Activated CD8-positive, alpha-beta memory T cell treated with anti-CD3 and anti-CD28 coated beads, Interleukin-2, amount 50 U/mL, for 24 hours (primary cell): ENCODE measurements around the gene HPGDS.
"Not testable (repeated sequence)": the region's sequence is repeated elsewhere in the genome, so short reads cannot be mapped to it uniquely, and the experiment has no call there.

Source experiments
- DNase-seq: peaks from one replicate; pipeline ENCODE4 v3.0.0-alpha.2; 2020; ENCODE audit errors: extremely low read depth

HPGDS gene

GRCh38 chr4:94357624-94358023 is 15.0 kb upstream of the HPGDS start:
- DNase-seq, result no peak

GRCh38 chr4:94356444-94356843 is 13.8 kb upstream of the HPGDS start:
- DNase-seq, result no peak

GRCh38 chr4:94354474-94354896 is 11.8 kb upstream of the HPGDS start:
- no peak for DNase-seq

- no peak for DNase-seq
Observed at GRCh38 chr4:94352996-94353395, 10.4 kb upstream of the HPGDS start.

GRCh38 chr4:94352163-94352562 is 9.5 kb upstream of the HPGDS start:
- no peak for DNase-seq

GRCh38 chr4:94351319-94351718 is 8.7 kb upstream of the HPGDS start:
- no peak for DNase-seq

- DNase-seq, result no peak
Observed at GRCh38 chr4:94350095-94350494, 7.5 kb upstream of the HPGDS start.

- DNase-seq, result no peak
Observed at GRCh38 chr4:94349193-94349592, 6.6 kb upstream of the HPGDS start.

GRCh38 chr4:94348666-94349065 is 6.0 kb upstream of the HPGDS start:
- DNase-seq, result no peak

GRCh38 chr4:94346541-94346940 is 3.9 kb upstream of the HPGDS start:
- DNase-seq, result no peak

- no peak for DNase-seq
Observed at GRCh38 chr4:94345969-94346368, 3.3 kb upstream of the HPGDS start.

- no peak for DNase-seq
Observed at GRCh38 chr4:94345266-94345665, 2.6 kb upstream of the HPGDS start.

- no peak for DNase-seq
Observed at GRCh38 chr4:94344457-94344856, 1.8 kb upstream of the HPGDS start.

GRCh38 chr4:94341481-94342370 is 910 bp downstream of the HPGDS start:
- DNase-seq, result no peak

- peak; percentile 1 for DNase-seq
Observed at GRCh38 chr4:94339779-94340178, 2.9 kb downstream of the HPGDS start.

- DNase-seq, result no peak
Observed at GRCh38 chr4:94338681-94339351, 3.8 kb downstream of the HPGDS start.

- not testable (repeated sequence) for DNase-seq
Observed at GRCh38 chr4:94336791-94337190, 5.8 kb downstream of the HPGDS start.

GRCh38 chr4:94336303-94336702 is 6.3 kb downstream of the HPGDS start:
- no peak for DNase-seq

- no peak for DNase-seq
Observed at GRCh38 chr4:94334962-94335361, 7.7 kb downstream of the HPGDS start.

GRCh38 chr4:94334476-94334875 is 8.2 kb downstream of the HPGDS start:
- DNase-seq, result no peak

GRCh38 chr4:94333866-94334265 is 8.8 kb downstream of the HPGDS start:
- no peak for DNase-seq

- DNase-seq, result no peak
Observed at GRCh38 chr4:94332983-94333590, 9.5 kb downstream of the HPGDS start.

GRCh38 chr4:94329933-94330332 is 12.7 kb downstream of the HPGDS start:
- no peak for DNase-seq
